AG04449 (cell line): ENCODE results near the gene ANO3.

Source experiments
- CTCF ChIA-PET: fragments of 350-600 bp; formaldehyde crosslinking; extraction: SDS; loops from one replicate; lab custom pipeline; 2021; ENCODE audit warnings: antibody characterized with exemption; lab: Yijun Ruan, JAX
- POLR2A ChIA-PET: fragments of 400-600, 350-600 bp; formaldehyde crosslinking; extraction: SDS; loops from one replicate; lab custom pipeline; 2020; ENCODE audit warnings: antibody characterized with exemption, inconsistent platforms; lab: Yijun Ruan, JAX
- DNase-seq: peaks from one replicate; pipeline ENCODE4 v3.0.0-alpha.2; 2010; ENCODE audit warnings: low read depth, low spot score
- H3K4me3 ChIP-seq: 2 replicates; pipeline ENCODE4 v1.5.1; 2011; ENCODE audit warnings: low read depth, mild to moderate bottlenecking, control low read depth, low read length
- CTCF ChIP-seq: IDR thresholded peaks from one replicate; pipeline ENCODE4 v1.5.1; 2011; ENCODE audit warnings: mild to moderate bottlenecking, moderate library complexity, low read length, control low read depth, inconsistent platforms; ENCODE audit not compliant: insufficient read depth; ENCODE audit errors: missing control alignments

ANO3 gene

DNA sequence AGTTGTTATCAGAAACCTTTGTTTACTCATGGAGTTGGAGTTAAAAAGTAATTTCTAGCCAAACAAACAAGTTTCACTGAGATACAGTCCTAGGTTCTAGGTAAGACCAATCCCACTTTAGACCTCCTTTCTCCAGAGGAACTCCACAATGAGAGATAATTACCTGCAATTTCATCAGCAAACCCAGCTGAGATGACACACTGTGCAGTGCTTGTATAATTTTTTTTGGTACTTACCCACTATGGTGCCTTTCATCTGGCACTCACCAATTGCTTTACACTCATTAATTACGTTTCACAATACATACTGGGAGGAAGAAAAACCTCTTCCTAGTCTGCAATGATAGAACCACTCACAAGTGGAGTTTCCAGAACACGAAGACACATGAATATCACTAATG is 242.0 kb downstream of the ANO3 start:
- no peak for DNase-seq
- ChIA-PET POLR2A (no interaction called here), CTCF (interaction anchor here (1.3 kb wide), 1 partner anchor 277 kb away, joined by 3 read pairs; no protein-coding TSS in a partner anchor)
- no peak for TF ChIP-seq CTCF
- H3K4me3 ChIP-seq: no peak overlapping the region

GRCh38 chr11:26575946-26576345 is 244.0 kb downstream of the ANO3 start:
- DNase-seq: no peak
- TF ChIP-seq CTCF: no peak
- H3K4me3 ChIP-seq: no peak overlapping the region
- ChIA-PET POLR2A (no interaction called here), CTCF (no interaction called here)

- CTCF ChIA-PET: no interaction called here
- H3K4me3 ChIP-seq: no peak overlapping the region
- DNase-seq: no peak
- POLR2A ChIA-PET: no interaction called here
- no peak for TF ChIP-seq CTCF
Observed at GRCh38 chr11:26578998-26579661, 247.2 kb downstream of the ANO3 start.

DNA sequence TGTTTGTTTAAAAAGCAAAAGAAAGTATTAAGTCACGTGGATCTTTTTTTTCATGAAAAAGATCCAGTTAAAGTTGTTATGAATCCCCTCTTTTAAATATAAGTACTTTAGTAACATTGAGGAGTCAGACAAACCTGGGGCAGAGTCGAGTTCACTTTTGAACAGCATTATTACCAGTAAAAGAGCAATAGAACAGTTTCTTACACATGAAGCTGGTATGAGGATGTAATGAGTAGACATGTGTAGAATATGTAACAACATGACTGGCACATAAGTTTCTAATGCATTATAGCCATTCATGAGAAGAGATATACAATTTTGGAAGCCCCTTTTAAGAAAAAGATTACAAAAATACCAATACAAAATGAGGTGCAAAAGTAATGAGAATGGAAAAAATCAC is 247.8 kb downstream of the ANO3 start:
- CTCF ChIA-PET: no interaction called here
- no peak for TF ChIP-seq CTCF
- POLR2A ChIA-PET: no interaction called here

GRCh38 chr11:26580929-26581328 is 249.0 kb downstream of the ANO3 start:
- no peak for TF ChIP-seq CTCF
- ChIA-PET CTCF (no interaction called here), POLR2A (no interaction called here)
- DNase-seq: no peak
- H3K4me3 ChIP-seq: no peak overlapping the region

More for the DNA sequence above, 247.8 kb downstream of the ANO3 start:
- no peak for DNase-seq
- H3K4me3 ChIP-seq: no peak overlapping the region

DNA sequence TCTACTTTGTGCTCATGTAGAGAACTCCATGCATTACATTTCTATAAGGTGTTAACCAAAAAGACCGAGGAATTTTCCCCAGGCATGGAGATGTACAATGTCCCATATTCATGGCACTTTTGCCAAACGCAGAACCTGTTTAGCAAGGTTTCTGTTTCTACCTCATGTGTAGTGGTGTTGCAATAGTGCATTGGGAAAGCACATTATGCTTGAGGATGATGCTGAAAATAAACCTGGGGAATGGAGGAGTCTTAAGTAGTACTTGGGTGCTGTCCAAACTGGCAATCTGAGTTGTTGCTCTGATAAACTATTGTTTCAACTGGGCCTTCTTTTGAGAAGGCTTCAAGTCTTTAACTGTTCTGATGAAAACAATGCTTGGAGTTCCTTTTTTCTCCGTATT is 251.6 kb downstream of the ANO3 start:
- CTCF ChIA-PET: no interaction called here
- POLR2A ChIA-PET: no interaction called here
- TF ChIP-seq CTCF: no peak
- no peak for DNase-seq
- no peak overlapping the region for H3K4me3 ChIP-seq
